Measurements from ENCODE around the gene CEP89.

DNA sequence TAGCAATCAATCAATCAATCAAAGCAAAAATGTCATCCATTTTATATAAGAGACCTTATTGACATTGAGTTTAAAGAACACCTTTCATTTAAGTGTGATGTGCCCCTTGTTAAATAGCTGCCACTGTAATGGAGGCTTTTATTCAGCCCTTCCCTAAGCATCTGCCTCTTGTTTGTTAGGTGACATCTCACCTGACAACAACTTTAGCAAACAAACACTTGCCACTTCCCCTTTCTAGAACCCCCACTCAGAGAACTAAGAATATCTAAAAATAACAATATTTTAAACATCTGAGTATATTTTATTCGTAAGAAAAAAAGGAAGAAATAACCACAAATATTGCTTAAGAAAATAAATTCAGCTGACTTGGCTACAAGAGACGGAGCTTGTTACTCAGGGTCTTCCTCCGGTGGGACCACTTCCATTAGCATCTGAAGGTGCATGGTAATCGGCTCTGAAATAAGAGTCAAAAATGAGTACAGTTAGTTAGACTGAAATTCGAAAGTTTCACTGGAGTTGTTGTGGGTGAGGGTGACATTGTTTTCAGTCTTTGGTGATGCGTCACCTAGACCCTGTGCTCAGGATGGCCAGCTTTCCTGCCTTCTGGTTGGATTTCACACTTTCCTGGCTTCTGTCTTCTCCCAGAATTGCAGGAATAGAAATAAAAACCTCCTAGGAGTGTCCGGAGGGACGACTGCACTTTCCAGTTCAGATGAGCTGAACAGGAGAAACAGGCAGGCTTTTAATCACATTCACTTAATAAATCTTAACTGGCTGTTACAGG, 141.3 kb downstream of the CEP89 start:
- TF ChIP-seq, protein P1, sequence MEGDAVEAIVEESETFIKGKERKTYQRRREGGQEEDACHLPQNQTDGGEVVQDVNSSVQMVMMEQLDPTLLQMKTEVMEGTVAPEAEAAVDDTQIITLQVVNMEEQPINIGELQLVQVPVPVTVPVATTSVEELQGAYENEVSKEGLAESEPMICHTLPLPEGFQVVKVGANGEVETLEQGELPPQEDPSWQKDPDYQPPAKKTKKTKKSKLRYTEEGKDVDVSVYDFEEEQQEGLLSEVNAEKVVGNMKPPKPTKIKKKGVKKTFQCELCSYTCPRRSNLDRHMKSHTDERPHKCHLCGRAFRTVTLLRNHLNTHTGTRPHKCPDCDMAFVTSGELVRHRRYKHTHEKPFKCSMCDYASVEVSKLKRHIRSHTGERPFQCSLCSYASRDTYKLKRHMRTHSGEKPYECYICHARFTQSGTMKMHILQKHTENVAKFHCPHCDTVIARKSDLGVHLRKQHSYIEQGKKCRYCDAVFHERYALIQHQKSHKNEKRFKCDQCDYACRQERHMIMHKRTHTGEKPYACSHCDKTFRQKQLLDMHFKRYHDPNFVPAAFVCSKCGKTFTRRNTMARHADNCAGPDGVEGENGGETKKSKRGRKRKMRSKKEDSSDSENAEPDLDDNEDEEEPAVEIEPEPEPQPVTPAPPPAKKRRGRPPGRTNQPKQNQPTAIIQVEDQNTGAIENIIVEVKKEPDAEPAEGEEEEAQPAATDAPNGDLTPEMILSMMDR (IDR thresholded peaks at IDR 0.05), result no peak
- TF ChIP-seq POLR2A (IDR thresholded peaks at IDR 0.05), result no peak
